ENCODE data around the gene ITPRIPL2. TPM values are rescaled to one million over a fixed set of nuclear protein-coding genes. Genes with fewer than 3 reads are reported as not detected.

The ITPRIPL2 gene
- total RNA-seq, 1 experiment from 2014 or later: 67.9 TPM

GRCh38 chr16:19163215-19163614 is 49.5 kb downstream of the ITPRIPL2 start:
- BruUV-seq (replicated peaks): no TSS peak
- ChIA-PET POLR2A (interaction anchor here (0.5 kb wide), 1 partner anchor 41 kb away, joined by 3 read pairs; no protein-coding TSS in a partner anchor), CTCF (no interaction called here), RAD21 (ENCODE audit: low non-redundant PET in 1 of 2, low total read pairs in 2 of 2, uncharacterized antibody in 2 of 2, unreplicated experiment in 2 of 2) (no interaction called here)
- Histone ChIP-seq H3K27ac (ENCODE audit: low read depth, low read length) (no peak overlapping the region), H4K20me1 (ENCODE audit: insufficient read depth) (no peaks in the 10 kb centered on the region), H2AFZ (ENCODE audit: low read depth, low read length, poor library complexity, severe bottlenecking) (no peak overlapping the region), H3K27me3 (ENCODE audit: insufficient read depth, low read length) (no peaks in the 10 kb centered on the region), H3K9me2 (ENCODE audit: insufficient read depth) (no peaks in the 10 kb centered on the region), H3K4me2 (ENCODE audit: low read length) (no peak overlapping the region), H3K9ac (ENCODE audit: low read length) (no peak overlapping the region), H3K79me2 (ENCODE audit: insufficient read depth, low read length) (no peaks in the 10 kb centered on the region), H3K36me3 (ENCODE audit: control insufficient read depth in 1 of 2, insufficient read depth in 2 of 2, low read length in 2 of 2) (no peaks in the 10 kb centered on the region), H3K4me1 (ENCODE audit: control insufficient read depth in 1 of 2, insufficient read depth in 2 of 2, low read length in 2 of 2) (peaks cover 0 to 25% of the 10 kb centered on the region in 2 experiments; a peak in 3 of 4 replicates), H3K9me3 (ENCODE audit: control insufficient read depth in 1 of 2, insufficient read depth in 1 of 2, low read depth in 1 of 2, low read length in 2 of 2) (peaks cover 0 to 6% of the 10 kb centered on the region in 2 experiments; a peak in 1 of 4 replicates), H3K4me3 (replicated peaks in 1 of 2; ENCODE audit: low read depth in 1 of 2, low read length in 2 of 2) (no peak overlapping the region)
- no peak for ATAC-seq
- DNase-seq (ENCODE audit: low read depth, low spot score): no peak
- intact Hi-C loops (cut with micrococcal nuclease): no loop called here
- TF ChIP-seq YY1 (IDR thresholded peaks at IDR 0.05; ENCODE audit: extremely low read depth, insufficient replicate concordance, low read depth, low read length) (no peak), ZBTB33 (IDR thresholded peaks at IDR 0.05; ENCODE audit: extremely low read depth, insufficient replicate concordance, low read length) (no peak), ATF3 (IDR thresholded peaks at IDR 0.05) (no peak), RAD21 (IDR thresholded peaks at IDR 0.05; ENCODE audit: low read depth) (no peak)

- BruUV-seq (replicated peaks): no TSS peak
- H3K27me3 ChIP-seq (ENCODE audit: insufficient read depth, low read length): no peaks in the 10 kb centered on the region
- no peak for DNase-seq (ENCODE audit: low read depth, low spot score)
- H3K4me1 ChIP-seq (ENCODE audit: control insufficient read depth in 1 of 2, insufficient read depth in 2 of 2, low read length in 2 of 2): peaks cover 4 to 33% of the 10 kb centered on the region in 2 experiments; a peak in 3 of 4 replicates
- no peaks in the 10 kb centered on the region for H3K79me2 ChIP-seq (ENCODE audit: insufficient read depth, low read length)
- no peak overlapping the region for H3K9ac ChIP-seq (ENCODE audit: low read length)
- ChIA-PET RAD21 (ENCODE audit: low non-redundant PET in 1 of 2, low total read pairs in 2 of 2, uncharacterized antibody in 2 of 2, unreplicated experiment in 2 of 2) (no interaction called here), CTCF (no interaction called here), POLR2A (no interaction called here)
- no peak overlapping the region for H3K4me3 ChIP-seq (replicated peaks in 1 of 2; ENCODE audit: low read depth in 1 of 2, low read length in 2 of 2)
- no peaks in the 10 kb centered on the region for H3K9me2 ChIP-seq (ENCODE audit: insufficient read depth)
- H3K9me3 ChIP-seq (ENCODE audit: control insufficient read depth in 1 of 2, insufficient read depth in 1 of 2, low read depth in 1 of 2, low read length in 2 of 2): peaks cover 0 to 6% of the 10 kb centered on the region in 2 experiments; a peak in 1 of 4 replicates
- H3K4me2 ChIP-seq (ENCODE audit: low read length): no peak overlapping the region
- no peak overlapping the region for H3K27ac ChIP-seq (ENCODE audit: low read depth, low read length)
- TF ChIP-seq ZFX (IDR thresholded peaks at IDR 0.05): no peak
- TF ChIP-seq POLR2A (IDR thresholded peaks at IDR 0.05; ENCODE audit: borderline replicate concordance, extremely low read depth, insufficient read depth, insufficient read length): no peak
- intact Hi-C loops (cut with micrococcal nuclease): no loop called here
- no peak overlapping the region for H2AFZ ChIP-seq (ENCODE audit: low read depth, low read length, poor library complexity, severe bottlenecking)
- H3K36me3 ChIP-seq (ENCODE audit: control insufficient read depth in 1 of 2, insufficient read depth in 2 of 2, low read length in 2 of 2): no peaks in the 10 kb centered on the region
- no peaks in the 10 kb centered on the region for H4K20me1 ChIP-seq (ENCODE audit: insufficient read depth)
- no peak for ATAC-seq
Observed at GRCh38 chr16:19164285-19164684, 50.5 kb downstream of the ITPRIPL2 start.

Measured in HCT116 (cell line).